K562 (cell line): Measurements from ENCODE around the gene FN3K. TPM values are rescaled to one million over a fixed set of nuclear protein-coding genes. Genes with fewer than 3 reads are reported as not detected.

Experiments
- CBFA2T2 ChIP-seq: fragments of 450-650 bp; conservative IDR thresholded peaks from 2 replicates; pipeline ENCODE4 v1.6.1; 2017; ENCODE audit warnings: mild to moderate bottlenecking
- CHD2 ChIP-seq: IDR thresholded peaks from 2 replicates; pipeline ENCODE4 v1.6.1; 2011; ENCODE audit warnings: low read depth, low read length
- DPF2 ChIP-seq: fragments of 450-650 bp; IDR thresholded peaks from 2 replicates; pipeline ENCODE4 v1.6.1; 2016
- FOXK2 ChIP-seq, 2 experiments: fragments of 450-650 bp; IDR thresholded peaks in 1 of 2; conservative IDR thresholded peaks in 1 of 2; 2 replicates each; pipeline ENCODE4 v1.6.1; 2016; ENCODE audit warnings: low read depth in 2 of 2, mild to moderate bottlenecking in 1 of 2
- GATAD2A ChIP-seq: fragments of 450-650 bp; IDR thresholded peaks from 2 replicates; pipeline ENCODE4 v1.6.1; 2017
- HDAC1 ChIP-seq, 2 experiments: fragments of 450-650 bp; IDR thresholded peaks; 2 replicates each; pipeline ENCODE4 v1.6.1; 2016 to 2017; ENCODE audit warnings: inconsistent platforms in 1 of 2, mild to moderate bottlenecking in 1 of 2, moderate library complexity in 1 of 2
- KDM1A ChIP-seq, 2 experiments: fragments of 450-650 bp; IDR thresholded peaks; 2 replicates each; pipeline ENCODE4 v1.6.1; 2016; ENCODE audit warnings: mild to moderate bottlenecking in 2 of 2
- PTTG1 ChIP-seq: fragments of 450-650 bp; IDR thresholded peaks from 2 replicates; pipeline ENCODE4 v1.6.1; 2016; ENCODE audit warnings: low read depth, mild to moderate bottlenecking, missing genetic modification characterization, missing compliant biosample characterization
- RBBP5 ChIP-seq: fragments of 200-600 bp; sonication (generic); IDR thresholded peaks from 2 replicates; pipeline ENCODE4 v1.6.1; 2012; ENCODE audit warnings: borderline replicate concordance, mild to moderate bottlenecking, low read length, control low read depth, inconsistent platforms; ENCODE audit not compliant: insufficient read depth, poor library complexity, severe bottlenecking
- RUNX1 ChIP-seq: sonication (generic); IDR thresholded peaks from 2 replicates; pipeline ENCODE4 v1.6.1; 2016; ENCODE audit warnings: antibody characterized with exemption, low read depth
- SAFB ChIP-seq: fragments of 200-400 bp; formaldehyde crosslinking; IDR thresholded peaks from 2 replicates; pipeline ENCODE4 v1.6.1; 2017; ENCODE audit warnings: low read depth, low read length, borderline replicate concordance
- VEZF1 ChIP-seq: fragments of 200-800 bp; sonication (Bioruptor generic); IDR thresholded peaks from 2 replicates; pipeline ENCODE4 v1.6.1; 2017; ENCODE audit warnings: missing genetic modification characterization, missing compliant biosample characterization
- ZBTB2 ChIP-seq: fragments of 450-650 bp; IDR thresholded peaks from 2 replicates; pipeline ENCODE4 v1.6.1; 2016; ENCODE audit warnings: antibody characterized with exemption
- ZC3H4 ChIP-seq: sonication (generic); formaldehyde crosslinking; IDR thresholded peaks from 2 replicates; pipeline ENCODE4 v1.9.0; 2021; ENCODE audit warnings: missing genetic modification reagents, borderline replicate concordance
- ZFX ChIP-seq: sonication (generic); formaldehyde crosslinking; IDR thresholded peaks from 2 replicates; pipeline ENCODE4 v1.8.0; 2022; ENCODE audit warnings: mild to moderate bottlenecking, missing genetic modification reagents, moderate library complexity
- polyA plus RNA-seq, 8 experiments: library from polyadenylated mRNA; depleted of rRNA in 4 of 8; stranded (reverse) in 5 of 8; unstranded in 3 of 8; fragments of >200 nt; fragmentation: Nextera tagmentation in 2 of 8; fragmentation: Illumina TruSeq in 1 of 8; extraction: Ambion mirVana in 2 of 8; extraction: Trizol in 1 of 8; gene quantifications; 2 replicates each; pipeline versions ENCODE4 v1.2.1 to v1.2.3, GENCODE V29; 2011 to 2014; ENCODE audit warnings: inconsistent platforms in 1 of 8, missing spikeins in 1 of 8
- total RNA-seq, 7 experiments: library from RNA; depleted of rRNA in 6 of 7; stranded (reverse); fragments of >200 nt in 6 of 7; fragmentation: Illumina TruSeq in 2 of 7; extraction: Trizol in 2 of 7; gene quantifications; 2 replicates each; pipeline versions ENCODE4 v1.2.1 to v1.2.3, GENCODE V29; 2011 to 2021; ENCODE audit warnings: low replicate concordance in 1 of 7
- TF ChIP-seq, protein P1 (sequence below): fragments of 450-650 bp; formaldehyde crosslinking; IDR thresholded peaks from 2 replicates; pipeline ENCODE4 v1.4.0; 2020; ENCODE audit warnings: mild to moderate bottlenecking, moderate library complexity
- TF ChIP-seq, protein P2 (sequence below), 3 experiments: fragments of 200-800 bp in 1 of 3; sonication (Bioruptor generic) in 1 of 3; sonication (generic) in 1 of 3; formaldehyde crosslinking in 1 of 3; IDR thresholded peaks; 2 replicates each; pipeline versions ENCODE4 v1.6.1 to v1.8.0; 2016 to 2022; ENCODE audit warnings: mild to moderate bottlenecking in 2 of 3, missing compliant biosample characterization in 2 of 3, missing genetic modification characterization in 2 of 3, missing genetic modification reagents in 1 of 3

The FN3K gene
- total and polyA plus RNA-seq, 9 of the 15 experiments (the other 6 are each of a cell fraction or from before 2014, with no cell fraction given): 0.08 to 22.7 (median 3.8) TPM

DNA sequence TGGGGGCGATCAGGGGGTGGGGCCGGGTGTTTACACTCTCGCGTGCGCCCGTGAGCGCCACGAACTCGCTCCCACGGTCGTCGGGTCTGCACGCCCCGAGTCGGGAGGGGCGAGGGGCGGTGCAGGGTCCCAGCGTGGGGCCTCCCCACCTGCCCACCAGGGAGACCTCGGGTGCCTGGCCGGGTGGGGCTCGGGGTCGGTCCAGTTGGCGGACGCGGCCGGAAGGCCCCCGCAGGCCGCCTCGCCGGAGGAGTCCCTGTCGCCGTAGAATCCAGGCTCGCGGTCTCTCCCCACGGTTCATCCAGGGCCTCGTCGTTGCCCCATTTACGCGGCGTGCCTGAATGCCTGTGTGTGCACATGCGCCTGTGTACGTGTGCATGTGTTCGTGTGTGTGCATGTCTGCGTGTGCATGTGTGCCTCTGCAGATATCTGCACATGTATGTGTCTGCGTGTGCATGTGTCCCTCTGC is 36.4 kb upstream of the FN3K start (continued):
- TF ChIP-seq VEZF1 (CRISPR knock-in tag) (peak; percentile 75), ZC3H4 (CRISPR knock-in tag) (peak; percentile 62; the same call in 1 of the 2 replicates), RUNX1 (no peak), DPF2 (no peak), RBBP5 (peak; percentile 26), ZFX (CRISPR knock-in tag) (peak; percentile 58; the same call in 1 of the 2 replicates), KDM1A (IDR thresholded peaks at IDR 0.05) (peak in 1 of 2 experiments; percentile 94; a peak in 2 of 4 replicates), SAFB (peak; percentile 90), CBFA2T2 (no peak), CHD2 (peak; percentile 60; the same call in 1 of the 2 replicates), ZBTB2 (no peak), PTTG1 (tag) (no peak), HDAC1 (IDR thresholded peaks at IDR 0.05) (peak in 1 of 2 experiments; percentile 61; a peak in 2 of 4 replicates), GATAD2A (0 out of 2 replicates have a peak, but pooled peaks have one; percentile 30), FOXK2 (conservative IDR thresholded peaks at IDR 0.05 in 1 of 2, IDR thresholded peaks at IDR 0.05 in 1 of 2; ENCODE audit: low read depth in 2 of 2) (peak; percentile 49 to 56; a peak in 1 of 4 replicates)
- TF ChIP-seq, protein P1, sequence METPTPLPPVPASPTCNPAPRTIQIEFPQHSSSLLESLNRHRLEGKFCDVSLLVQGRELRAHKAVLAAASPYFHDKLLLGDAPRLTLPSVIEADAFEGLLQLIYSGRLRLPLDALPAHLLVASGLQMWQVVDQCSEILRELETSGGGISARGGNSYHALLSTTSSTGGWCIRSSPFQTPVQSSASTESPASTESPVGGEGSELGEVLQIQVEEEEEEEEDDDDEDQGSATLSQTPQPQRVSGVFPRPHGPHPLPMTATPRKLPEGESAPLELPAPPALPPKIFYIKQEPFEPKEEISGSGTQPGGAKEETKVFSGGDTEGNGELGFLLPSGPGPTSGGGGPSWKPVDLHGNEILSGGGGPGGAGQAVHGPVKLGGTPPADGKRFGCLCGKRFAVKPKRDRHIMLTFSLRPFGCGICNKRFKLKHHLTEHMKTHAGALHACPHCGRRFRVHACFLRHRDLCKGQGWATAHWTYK (CRISPR knock-in tag): peak; percentile 52; the same call in 1 of the 2 replicates
- TF ChIP-seq, protein P2, sequence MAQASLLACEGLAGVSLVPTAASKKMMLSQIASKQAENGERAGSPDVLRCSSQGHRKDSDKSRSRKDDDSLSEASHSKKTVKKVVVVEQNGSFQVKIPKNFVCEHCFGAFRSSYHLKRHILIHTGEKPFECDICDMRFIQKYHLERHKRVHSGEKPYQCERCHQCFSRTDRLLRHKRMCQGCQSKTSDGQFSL (CRISPR knock-in tag; IDR thresholded peaks at IDR 0.05): 0 out of 2 replicates have a peak, but pooled peaks have one; percentile 53
- TF ChIP-seq, protein P2 (tag; IDR thresholded peaks at IDR 0.05): no peak
